MM.1S (cell line): ENCODE data around the gene SSBP3.

Source experiments
- DNase-seq: peaks from one replicate; pipeline ENCODE4 v3.0.0-alpha.2; 2015
- H2AFZ ChIP-seq: fragments of 300-600 bp; sonication (generic); 2 replicates; pipeline ENCODE4 v1.6.0; 2016; ENCODE audit warnings: antibody characterized with exemption, low read length
- H3F3A ChIP-seq: fragments of 300-600 bp; sonication (generic); 2 replicates; pipeline ENCODE4 v1.6.1; 2016; ENCODE audit warnings: mild to moderate bottlenecking, antibody characterized with exemption, low read length, moderate library complexity, mixed read lengths; ENCODE audit not compliant: insufficient read depth
- H3K27ac ChIP-seq: fragments of 300-600 bp; sonication (generic); 2 replicates; pipeline ENCODE4 v1.5.1; 2016; ENCODE audit warnings: mild to moderate bottlenecking, low read length
- H3K27me3 ChIP-seq: fragments of 300-600 bp; sonication (generic); replicated peaks from 2 replicates; pipeline ENCODE4 v1.6.0; 2016; ENCODE audit warnings: low read length; ENCODE audit not compliant: insufficient read depth
- H3K36me3 ChIP-seq: fragments of 300-600 bp; sonication (generic); replicated peaks from 2 replicates; pipeline ENCODE4 v1.6.1; 2016; ENCODE audit warnings: mild to moderate bottlenecking, low read length, mixed read lengths; ENCODE audit not compliant: insufficient read depth
- H3K4me1 ChIP-seq: fragments of 300-600 bp; sonication (generic); 2 replicates; pipeline ENCODE4 v1.6.1; 2016; ENCODE audit warnings: low read length, mixed read lengths
- H3K4me2 ChIP-seq: fragments of 300-600 bp; sonication (generic); 2 replicates; pipeline ENCODE4 v1.6.0; 2016; ENCODE audit warnings: low read depth, low read length
- H3K4me3 ChIP-seq: fragments of 300-600 bp; sonication (generic); 2 replicates; pipeline ENCODE4 v1.5.1; 2016; ENCODE audit warnings: low read length, mixed read lengths
- H3K79me2 ChIP-seq: fragments of 300-600 bp; sonication (generic); 2 replicates; pipeline ENCODE4 v1.6.1; 2016; ENCODE audit warnings: mixed run types, low read length, mixed read lengths
- H3K9ac ChIP-seq: fragments of 300-600 bp; sonication (generic); 2 replicates; pipeline ENCODE4 v1.6.1; 2016; ENCODE audit warnings: low read length, mixed read lengths
- H3K9me2 ChIP-seq: fragments of 300-600 bp; sonication (generic); replicated peaks from 2 replicates; pipeline ENCODE4 v1.6.1; 2016; ENCODE audit warnings: mild to moderate bottlenecking, low read length, mixed read lengths; ENCODE audit not compliant: insufficient read depth
- H3K9me3 ChIP-seq: fragments of 300-600 bp; sonication (generic); replicated peaks from 2 replicates; pipeline ENCODE4 v1.6.1; 2016; ENCODE audit warnings: mild to moderate bottlenecking, low read length, mixed read lengths; ENCODE audit not compliant: insufficient read depth
- H4K20me1 ChIP-seq: fragments of 300-600 bp; sonication (generic); 2 replicates; pipeline ENCODE4 v1.6.1; 2016; ENCODE audit warnings: mild to moderate bottlenecking, low read length, moderate library complexity, mixed read lengths; ENCODE audit not compliant: insufficient read depth
- EZH2 ChIP-seq: fragments of 300-600 bp; sonication (generic); optimal IDR thresholded peaks from 2 replicates; pipeline ENCODE3; 2017; ENCODE audit warnings: low read depth, mild to moderate bottlenecking, antibody characterized with exemption, low read length, mixed read lengths
- EZH2phosphoT487 ChIP-seq: fragments of 300-600 bp; sonication (generic); IDR thresholded peaks from 2 replicates; pipeline ENCODE4 v1.6.1; 2018; ENCODE audit warnings: antibody characterized with exemption, low read length
- TF ChIP-seq, protein P1 (sequence below): fragments of 300-600 bp; sonication (generic); IDR thresholded peaks from 2 replicates; pipeline ENCODE4 v1.5.1; 2016; ENCODE audit warnings: antibody characterized with exemption, low read length, mixed read lengths

SSBP3 gene

DNA sequence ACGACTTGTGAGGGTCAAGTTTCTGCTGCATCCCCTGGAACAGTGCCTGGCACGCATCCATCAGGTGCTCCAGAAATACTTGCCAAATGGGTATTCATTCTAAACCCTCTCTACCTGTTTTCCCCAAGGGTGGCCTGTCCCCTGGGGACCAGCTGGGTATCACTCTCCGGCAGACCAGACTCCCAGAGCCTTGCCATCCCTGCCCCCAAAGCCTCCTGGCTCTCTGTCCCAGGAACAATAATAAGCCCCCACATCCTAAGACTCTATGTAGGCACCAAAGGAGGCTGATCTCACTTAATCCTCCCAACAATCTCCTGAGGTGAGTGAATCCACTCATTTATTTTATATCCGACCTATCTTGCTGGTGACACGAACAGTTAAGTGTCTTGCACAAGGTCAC lies 109.5 kb downstream of the SSBP3 start:
- no peak overlapping the region for H2AFZ ChIP-seq
- H3K4me3 ChIP-seq: no peak overlapping the region
- H3K27me3 ChIP-seq: no peaks in the 10 kb centered on the region
- no peak overlapping the region for H3K27ac ChIP-seq
- no peaks in the 10 kb centered on the region for H3F3A ChIP-seq
- no peaks in the 10 kb centered on the region for H3K9me3 ChIP-seq
- peaks cover 29% of the 10 kb centered on the region for H3K79me2 ChIP-seq
- H3K36me3 ChIP-seq: no peaks in the 10 kb centered on the region
- no peak overlapping the region for H3K9ac ChIP-seq
- no peaks in the 10 kb centered on the region for H3K4me1 ChIP-seq
- no peak for DNase-seq
- H3K9me2 ChIP-seq: no peaks in the 10 kb centered on the region
- TF ChIP-seq EZH2 (no peak), EZH2phosphoT487 (no peak)
- TF ChIP-seq, protein P1, sequence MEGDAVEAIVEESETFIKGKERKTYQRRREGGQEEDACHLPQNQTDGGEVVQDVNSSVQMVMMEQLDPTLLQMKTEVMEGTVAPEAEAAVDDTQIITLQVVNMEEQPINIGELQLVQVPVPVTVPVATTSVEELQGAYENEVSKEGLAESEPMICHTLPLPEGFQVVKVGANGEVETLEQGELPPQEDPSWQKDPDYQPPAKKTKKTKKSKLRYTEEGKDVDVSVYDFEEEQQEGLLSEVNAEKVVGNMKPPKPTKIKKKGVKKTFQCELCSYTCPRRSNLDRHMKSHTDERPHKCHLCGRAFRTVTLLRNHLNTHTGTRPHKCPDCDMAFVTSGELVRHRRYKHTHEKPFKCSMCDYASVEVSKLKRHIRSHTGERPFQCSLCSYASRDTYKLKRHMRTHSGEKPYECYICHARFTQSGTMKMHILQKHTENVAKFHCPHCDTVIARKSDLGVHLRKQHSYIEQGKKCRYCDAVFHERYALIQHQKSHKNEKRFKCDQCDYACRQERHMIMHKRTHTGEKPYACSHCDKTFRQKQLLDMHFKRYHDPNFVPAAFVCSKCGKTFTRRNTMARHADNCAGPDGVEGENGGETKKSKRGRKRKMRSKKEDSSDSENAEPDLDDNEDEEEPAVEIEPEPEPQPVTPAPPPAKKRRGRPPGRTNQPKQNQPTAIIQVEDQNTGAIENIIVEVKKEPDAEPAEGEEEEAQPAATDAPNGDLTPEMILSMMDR: no peak
- H3K4me2 ChIP-seq: no peak overlapping the region
- no peaks in the 10 kb centered on the region for H4K20me1 ChIP-seq

DNA sequence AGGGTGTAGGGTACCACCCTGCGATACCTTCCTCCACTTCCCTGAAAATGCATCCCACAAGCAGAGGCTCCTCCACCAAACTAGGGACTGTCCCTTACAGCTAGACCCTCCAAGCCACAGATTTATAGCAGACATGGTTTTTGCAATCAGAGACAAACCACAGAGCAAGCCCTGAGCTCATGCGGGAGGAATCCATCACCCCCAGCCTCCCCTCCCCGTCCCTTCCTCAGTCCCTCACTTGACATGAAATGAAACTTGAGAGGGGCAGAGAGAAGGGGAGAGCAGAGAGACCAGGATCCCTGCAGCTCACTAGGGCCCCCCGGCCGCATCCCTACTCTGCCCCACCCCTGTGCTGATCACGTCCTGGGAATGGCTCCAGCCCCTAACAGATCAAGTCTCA lies 111.3 kb downstream of the SSBP3 start:
- H3K36me3 ChIP-seq: no peaks in the 10 kb centered on the region
- no peak overlapping the region for H2AFZ ChIP-seq
- no peak for DNase-seq
- H3K4me2 ChIP-seq: no peak overlapping the region
- peaks cover 26% of the 10 kb centered on the region for H3K79me2 ChIP-seq
- no peaks in the 10 kb centered on the region for H3K27me3 ChIP-seq
- no peaks in the 10 kb centered on the region for H4K20me1 ChIP-seq
- H3K27ac ChIP-seq: no peak overlapping the region
- no peak overlapping the region for H3K4me3 ChIP-seq
- TF ChIP-seq, protein P1: no peak
- TF ChIP-seq EZH2phosphoT487 (no peak), EZH2 (no peak)
- H3K4me1 ChIP-seq: peaks cover 8% of the 10 kb centered on the region
- H3K9me3 ChIP-seq: no peaks in the 10 kb centered on the region
- no peaks in the 10 kb centered on the region for H3F3A ChIP-seq
- no peaks in the 10 kb centered on the region for H3K9me2 ChIP-seq
- no peak overlapping the region for H3K9ac ChIP-seq

DNA sequence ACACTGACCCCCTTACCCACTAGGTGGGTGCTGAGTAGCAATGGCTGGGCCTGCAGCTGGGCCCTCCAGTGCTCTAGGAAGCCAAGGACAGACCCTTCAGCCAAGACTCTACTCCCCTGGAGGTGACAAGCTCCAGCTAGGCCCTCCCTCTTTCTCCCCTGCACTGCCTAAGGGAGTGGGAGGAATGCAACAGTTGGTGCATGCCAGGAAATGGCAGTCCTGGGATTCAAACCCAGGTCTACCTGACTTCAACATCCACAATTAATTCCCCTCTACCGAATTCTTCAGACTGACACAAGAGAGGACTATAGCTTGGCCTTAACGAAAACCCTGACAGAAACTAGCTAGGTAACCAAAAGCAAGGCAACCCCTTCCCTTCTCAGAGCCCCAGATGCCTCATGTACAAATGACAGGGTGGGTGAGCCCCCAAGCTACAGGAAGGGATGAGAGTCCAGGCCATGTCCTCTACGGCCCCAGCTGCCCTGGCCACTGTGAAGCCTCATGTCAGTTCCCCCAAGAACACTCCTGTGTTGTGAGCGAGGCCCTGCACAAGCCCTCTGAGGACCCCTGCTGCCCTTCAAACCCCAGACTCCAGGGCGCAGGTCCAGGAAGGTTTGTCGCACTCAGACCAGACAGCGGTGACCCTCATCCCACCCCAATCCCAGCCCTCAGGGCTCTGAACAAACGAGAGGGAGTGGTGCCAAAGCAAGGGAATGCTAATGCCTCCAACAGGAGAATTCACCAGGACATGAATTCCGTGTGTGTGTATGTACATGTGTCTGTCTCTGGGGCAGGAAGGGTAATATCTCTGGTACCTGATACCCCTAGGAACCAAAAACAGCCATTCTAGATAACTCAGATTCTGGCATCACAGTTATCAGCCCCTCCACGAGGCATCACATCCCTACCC lies 113.9 kb downstream of the SSBP3 start:
- Histone ChIP-seq H3K27ac (no peak overlapping the region), H4K20me1 (peaks cover 6% of the 10 kb centered on the region; the same call in 1 of the 2 replicates), H2AFZ (no peak overlapping the region), H3K9me2 (no peaks in the 10 kb centered on the region), H3K9ac (no peak overlapping the region), H3F3A (no peaks in the 10 kb centered on the region), H3K36me3 (no peaks in the 10 kb centered on the region), H3K4me2 (no peak overlapping the region), H3K9me3 (no peaks in the 10 kb centered on the region), H3K4me3 (no peak overlapping the region), H3K79me2 (peaks cover 36% of the 10 kb centered on the region), H3K4me1 (peaks cover 10% of the 10 kb centered on the region), H3K27me3 (no peaks in the 10 kb centered on the region)
- no peak for DNase-seq
- TF ChIP-seq EZH2phosphoT487 (no peak), EZH2 (no peak)
- TF ChIP-seq, protein P1: no peak
